NCI-H2171 (cell line): ENCODE results near the gene LGALS12.
A peak's percentile ranks its signal among the peaks of the same experiment; 100 is the strongest.

ENCODE experiments used
- DNase-seq: peaks from one replicate; lab custom pipeline; 2025; lab: John Stamatoyannopoulos, UW

Gene LGALS12, protein sequence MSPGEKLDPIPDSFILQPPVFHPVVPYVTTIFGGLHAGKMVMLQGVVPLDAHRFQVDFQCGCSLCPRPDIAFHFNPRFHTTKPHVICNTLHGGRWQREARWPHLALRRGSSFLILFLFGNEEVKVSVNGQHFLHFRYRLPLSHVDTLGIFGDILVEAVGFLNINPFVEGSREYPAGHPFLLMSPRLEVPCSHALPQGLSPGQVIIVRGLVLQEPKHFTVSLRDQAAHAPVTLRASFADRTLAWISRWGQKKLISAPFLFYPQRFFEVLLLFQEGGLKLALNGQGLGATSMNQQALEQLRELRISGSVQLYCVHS

DNA sequence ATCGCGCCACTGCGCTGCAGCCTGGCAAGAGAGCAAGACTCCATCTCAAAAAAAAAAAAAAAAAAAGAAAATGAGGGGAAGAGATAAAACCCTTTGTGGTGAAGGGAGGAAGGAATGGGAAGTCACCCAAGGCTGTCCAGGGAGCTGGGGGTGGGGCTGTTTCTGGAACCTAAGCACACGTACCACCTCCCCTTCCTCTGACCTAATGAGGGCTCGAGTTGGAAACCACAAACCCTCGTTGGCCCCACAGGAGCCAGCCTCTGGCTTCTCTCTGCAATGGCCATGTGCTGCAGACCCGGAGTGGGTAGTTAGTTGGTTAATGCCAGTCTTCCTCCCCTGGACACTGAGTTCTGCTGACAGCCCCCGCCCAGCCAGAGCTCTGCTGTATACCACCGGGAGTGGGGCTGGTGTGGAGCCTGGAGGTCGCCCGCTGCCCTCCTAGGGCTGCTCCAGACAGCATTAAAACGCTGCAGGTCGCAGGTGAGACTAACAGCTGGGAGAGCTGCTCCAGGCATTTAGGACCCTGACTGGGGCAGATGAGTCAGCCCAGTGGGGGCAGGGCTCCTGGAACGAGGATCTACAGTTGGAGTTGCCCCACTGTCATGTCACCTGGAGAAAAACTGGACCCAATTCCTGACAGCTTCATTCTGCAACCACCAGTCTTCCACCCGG lies at the start of gene LGALS12:
TSS of gene LGALS12 (plus strand) at position 228 of the 672 bp plus-strand sequence. CDS start at position 603, 375 bp downstream.
- DNase-seq: no peak

- DNase-seq: no peak
Measured at GRCh38 chr11:63459586-63459985, 46.3 kb upstream of the LGALS12 start.

DNA sequence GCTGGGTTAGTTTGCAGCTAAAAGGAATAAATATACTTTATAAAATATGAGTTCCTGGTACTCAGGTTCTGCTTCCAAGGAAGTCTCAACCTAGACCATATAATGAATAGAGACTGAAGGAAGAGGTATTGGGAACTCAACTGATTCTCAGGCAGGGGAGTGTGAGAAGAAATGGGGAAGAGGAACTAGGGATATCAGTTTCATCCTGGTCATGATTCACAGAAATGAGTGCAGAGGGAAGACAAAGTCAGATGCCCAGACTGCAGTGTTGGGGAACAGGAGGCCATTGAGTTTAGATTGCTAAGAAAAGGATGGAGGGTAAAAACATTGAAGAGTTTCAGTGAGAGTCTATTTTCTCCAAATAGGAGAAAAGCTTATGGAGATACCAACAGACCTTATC lies 43.7 kb upstream of the LGALS12 start:
- DNase-seq: no peak

DNA sequence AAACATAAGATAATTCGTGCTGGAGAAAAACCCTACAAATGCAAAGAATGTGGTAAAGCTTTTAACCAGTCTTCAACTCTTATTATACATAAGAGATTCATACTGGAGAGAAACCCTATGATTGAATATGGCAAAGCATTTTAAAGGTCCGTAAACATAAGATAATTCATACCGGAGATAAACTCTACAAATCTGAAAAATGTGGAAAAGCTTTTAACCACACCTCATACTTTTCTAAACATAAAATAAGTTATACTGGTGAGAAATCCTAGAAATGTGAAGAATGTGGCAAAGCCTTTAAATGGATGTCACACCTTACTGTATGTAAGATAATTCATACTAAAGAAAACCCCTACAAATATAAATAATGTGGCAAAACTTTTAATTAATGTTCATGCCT lies 35.6 kb upstream of the LGALS12 start:
- DNase-seq: no peak

- DNase-seq: no peak
Measured at GRCh38 chr11:63472372-63472771, 33.5 kb upstream of the LGALS12 start.

GRCh38 chr11:63476618-63477017 lies 29.3 kb upstream of the LGALS12 start:
- DNase-seq: no peak

GRCh38 chr11:63478896-63479295 lies 27.0 kb upstream of the LGALS12 start:
- peak; percentile 27 for DNase-seq

GRCh38 chr11:63480039-63480438 lies 25.8 kb upstream of the LGALS12 start:
- no peak for DNase-seq

- DNase-seq: no peak
Measured at GRCh38 chr11:63485777-63486176, 20.1 kb upstream of the LGALS12 start.

GRCh38 chr11:63488789-63489188 lies 17.1 kb upstream of the LGALS12 start:
- no peak for DNase-seq

- DNase-seq: no peak
Measured at GRCh38 chr11:63489879-63490278, 16.0 kb upstream of the LGALS12 start.

GRCh38 chr11:63490551-63491239 lies 15.2 kb upstream of the LGALS12 start, which contains the start of gene PLAAT5:
PLAAT5 (minus strand) TSS chr11:63491167; CDS start chr11:63491034, 133 bp downstream.
- no peak for DNase-seq

GRCh38 chr11:63491240-63491587 lies 14.7 kb upstream of the LGALS12 start:
- no peak for DNase-seq

DNA sequence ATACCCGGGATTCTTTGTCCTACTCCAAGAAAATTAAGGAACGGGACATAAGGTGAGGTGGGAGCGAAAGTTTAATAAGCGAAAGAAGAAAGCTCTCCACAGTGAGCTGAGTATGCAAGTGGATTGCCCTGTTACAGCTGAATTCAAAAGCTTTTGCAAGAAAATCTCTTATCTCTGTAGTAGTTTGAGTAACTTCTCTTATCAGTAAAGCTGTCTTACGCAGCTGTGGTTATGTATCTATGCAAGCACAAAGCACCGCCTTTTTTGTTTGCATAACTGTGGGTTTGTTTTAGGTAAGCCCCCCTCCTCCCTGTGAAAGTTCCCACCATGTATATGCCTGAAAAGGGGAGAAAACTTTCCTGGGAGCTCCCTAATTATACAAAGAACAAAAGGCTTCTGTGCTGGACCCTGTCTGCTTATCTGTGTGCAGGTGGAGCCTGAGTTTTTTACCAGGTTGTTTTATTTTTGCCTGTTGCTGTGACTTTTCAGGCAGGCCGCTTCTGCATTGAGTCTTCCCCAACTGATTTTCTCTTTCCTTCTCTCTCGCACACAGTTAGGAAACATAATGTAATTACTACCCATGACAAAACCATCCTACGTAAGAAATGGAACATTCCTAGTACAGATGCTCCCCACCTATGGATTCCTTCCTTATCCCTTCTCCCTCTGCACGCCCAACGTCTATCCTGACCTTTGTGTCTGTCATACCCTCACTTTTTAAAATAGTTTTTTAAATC lies 14.1 kb upstream of the LGALS12 start:
- no peak for DNase-seq

DNA sequence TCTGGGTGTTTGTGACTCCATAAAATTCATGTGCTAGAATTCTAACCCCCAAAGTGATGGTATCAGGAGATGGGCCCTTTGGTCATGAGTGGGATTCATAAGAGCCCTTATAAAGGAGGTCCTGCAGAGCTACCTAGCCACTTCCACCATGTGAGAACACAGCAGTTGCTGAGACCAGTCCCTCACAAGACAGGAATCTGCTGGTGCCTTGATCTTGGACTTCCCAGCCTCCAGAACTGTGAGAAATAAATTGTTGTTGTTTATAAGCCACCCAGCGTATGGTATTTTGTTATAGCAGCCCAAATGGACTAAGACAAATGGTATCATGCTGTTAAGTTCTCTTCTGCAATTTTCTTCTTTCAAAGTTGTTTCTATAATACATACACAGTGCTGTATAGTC lies 13.4 kb upstream of the LGALS12 start:
- DNase-seq: no peak

DNA sequence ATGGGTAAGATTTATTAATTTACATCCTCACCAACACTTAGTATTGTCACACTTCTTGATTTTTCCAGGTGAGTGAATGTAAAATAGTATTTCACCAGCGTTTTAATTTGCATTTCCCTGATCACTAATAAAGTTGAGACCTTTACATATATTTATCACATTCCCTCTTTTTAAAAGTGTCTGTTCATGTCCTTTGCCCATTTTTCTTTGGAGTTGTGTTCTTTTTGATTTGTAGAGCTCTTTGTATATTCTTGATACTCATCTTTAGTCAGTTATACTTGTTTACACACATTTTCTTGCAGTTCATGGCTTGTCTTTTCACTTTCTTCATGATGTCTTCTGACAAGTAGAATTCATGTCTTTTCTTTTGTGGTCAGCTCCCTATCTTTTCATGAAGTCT lies 12.8 kb upstream of the LGALS12 start:
- DNase-seq: no peak

DNA sequence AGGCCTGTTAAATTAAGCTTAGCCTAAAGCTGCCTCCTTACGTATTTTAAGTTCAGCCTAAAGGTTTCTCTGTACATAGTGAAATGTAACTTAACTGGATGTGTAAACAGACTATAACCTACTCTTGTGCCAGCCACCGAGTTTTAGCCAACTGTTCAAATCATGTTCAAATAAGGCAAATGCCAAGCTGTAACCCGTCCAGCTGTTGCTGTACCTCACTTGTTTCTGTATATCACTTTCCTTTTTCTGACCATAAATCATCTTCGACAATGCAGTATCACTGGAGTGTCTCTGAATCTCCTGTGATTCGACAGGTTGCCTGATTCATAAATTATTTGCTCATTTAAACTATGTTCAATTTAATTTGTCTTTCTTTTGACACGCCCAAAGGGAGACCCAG lies 10.9 kb upstream of the LGALS12 start:
- DNase-seq: no peak

DNA sequence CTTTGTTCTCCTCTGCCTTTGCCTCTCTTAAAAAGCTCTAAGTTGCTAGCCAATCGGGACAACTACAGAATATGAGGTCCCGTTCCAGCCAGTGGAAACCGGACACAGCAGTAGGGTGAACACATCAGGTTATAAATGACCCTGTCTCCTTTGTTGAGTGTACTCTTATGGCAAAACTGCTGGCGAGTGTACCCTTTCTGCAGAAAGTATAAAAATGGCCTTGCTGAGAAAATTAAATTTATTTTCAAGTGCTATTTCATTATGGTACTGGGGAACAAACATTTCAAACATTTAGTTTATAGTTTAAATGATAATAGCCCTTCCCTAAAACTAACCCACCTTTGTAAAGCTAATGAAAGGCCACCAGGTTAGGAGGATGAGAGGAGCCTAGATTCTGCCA lies 6.0 kb upstream of the LGALS12 start:
- DNase-seq: no peak

DNA sequence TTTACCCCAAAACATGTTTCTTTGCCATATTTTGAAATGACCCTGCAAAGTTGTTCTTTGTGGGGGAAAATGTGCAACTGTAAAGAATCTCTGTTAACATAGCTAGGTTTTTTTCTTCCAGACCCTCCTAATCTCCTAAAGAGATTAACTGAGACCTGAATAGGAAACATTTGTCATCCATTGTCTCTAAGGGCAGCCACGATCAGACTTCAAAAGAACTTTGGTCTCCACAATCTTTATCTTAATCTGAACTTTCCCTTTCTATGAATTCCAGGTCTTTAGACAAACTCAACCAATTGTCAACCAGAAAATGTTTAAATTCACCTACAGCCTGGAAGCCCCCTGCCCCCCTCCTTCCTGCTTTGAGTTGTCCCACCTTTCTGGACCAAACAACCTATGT lies 4.6 kb upstream of the LGALS12 start:
- DNase-seq: no peak

GRCh38 chr11:63502252-63502820 lies 3.5 kb upstream of the LGALS12 start:
- DNase-seq: no peak

GRCh38 chr11:63503492-63503891 lies 2.4 kb upstream of the LGALS12 start:
- DNase-seq: no peak

DNA sequence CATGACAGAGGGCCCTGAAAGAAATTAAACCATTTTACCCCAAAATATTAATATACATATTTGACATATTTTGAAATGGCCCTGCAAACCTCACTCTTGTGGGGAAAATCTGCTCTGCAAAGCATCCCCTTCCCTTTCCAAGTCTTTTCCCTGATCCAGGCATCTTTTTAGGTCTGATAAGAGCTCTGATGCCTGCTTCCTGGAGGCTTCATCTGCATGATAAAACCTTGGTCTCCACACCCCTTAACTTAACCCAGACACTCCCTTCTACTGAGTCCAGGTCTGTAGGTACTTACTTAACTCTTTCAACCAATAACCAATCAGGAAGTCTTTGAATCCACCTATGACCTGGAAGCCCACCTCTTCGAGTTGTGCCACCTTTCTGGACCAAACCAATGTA lies 1.8 kb upstream of the LGALS12 start:
- no peak for DNase-seq
